A549 (cell line): ENCODE data around the gene BCL2. TPM values are rescaled to one million over a fixed set of nuclear protein-coding genes. Genes with fewer than 3 reads are reported as not detected.

ENCODE experiments used
- ATAC-seq, 2 experiments: fragments of 200-7000 bp in 1 of 2; fragments of >200 bp in 1 of 2; cut with Nextera tagmentation in 1 of 2; cut with Tn5 transposase in 1 of 2; 3 replicates each; pipeline versions ENCODE4 v1.8.0 to v1.9.1; 2018 to 2020; ENCODE audit warnings: mild to moderate bottlenecking in 1 of 2, moderate library complexity in 1 of 2
- CTCF ChIA-PET: fragments of 300-600 bp; sonication (Branson Sonifier 250); formaldehyde crosslinking; extraction: SDS; loops from one replicate; lab custom pipeline; 2021; ENCODE audit warnings: antibody characterized with exemption, inconsistent platforms; lab: Yijun Ruan, JAX
- POLR2A ChIA-PET: fragments of 350-600 bp; formaldehyde crosslinking; extraction: SDS; loops from one replicate; lab custom pipeline; 2021; ENCODE audit warnings: antibody characterized with exemption, inconsistent platforms; lab: Yijun Ruan, JAX
- DNase-seq, 2 experiments: peaks; one replicate each; pipeline versions ENCODE4 v3.0.0 to v3.0.0-alpha.2; 2011 to 2016; ENCODE audit warnings: low read depth in 1 of 2, low spot score in 1 of 2
- FAIRE-seq: peaks from 2 replicates; lab custom pipeline; 2011; peaks lifted over from hg19 to GRCh38; lab: Jason Lieb, UNC
- H3K27ac ChIP-seq, 2 experiments: fragments of >200 bp; sonication (Bioruptor Twin); formaldehyde crosslinking; 3 replicates each; pipeline ENCODE4 v1.5.1; 2016 to 2017
- H3K4me1 ChIP-seq: fragments of >200 bp; sonication (Bioruptor Twin); formaldehyde crosslinking; 3 replicates; pipeline ENCODE4 v1.6.1; 2016
- H3K4me2 ChIP-seq: fragments of >200 bp; sonication (Bioruptor Twin); formaldehyde crosslinking; 3 replicates; pipeline ENCODE4 v1.6.1; 2016
- H3K4me3 ChIP-seq: fragments of >200 bp; sonication (Bioruptor Twin); formaldehyde crosslinking; 3 replicates; pipeline ENCODE4 v1.5.1; 2016
- H3K9me3 ChIP-seq: fragments of >200 bp; sonication (Bioruptor Twin); formaldehyde crosslinking; 3 replicates; pipeline ENCODE4 v1.6.1; 2016
- CBX8 ChIP-seq: fragments of 200-600 bp; sonication (generic); IDR thresholded peaks from 2 replicates; pipeline ENCODE4 v1.6.1; 2016
- CHD2 ChIP-seq: fragments of 150-350 bp; IDR thresholded peaks from 2 replicates; pipeline ENCODE4 v1.6.1; 2014; ENCODE audit warnings: low read length; ENCODE audit not compliant: partially characterized antibody
- CHD4 ChIP-seq: fragments of 200-600 bp; sonication (generic); IDR thresholded peaks from 2 replicates; pipeline ENCODE4 v1.6.1; 2016; ENCODE audit warnings: antibody characterized with exemption, mild to moderate bottlenecking, borderline replicate concordance
- CTCF ChIP-seq: fragments of >200 bp; sonication (Bioruptor Twin); formaldehyde crosslinking; IDR thresholded peaks from 3 replicates; pipeline ENCODE4 v1.5.1; 2016
- ESRRA ChIP-seq: fragments of 150-350 bp; IDR thresholded peaks from 2 replicates; pipeline ENCODE4 v1.6.1; 2014; ENCODE audit warnings: mild to moderate bottlenecking, low read length, borderline replicate concordance
- FOSB ChIP-seq: fragments of 250-450 bp; sonication (Bioruptor Pico); IDR thresholded peaks from 2 replicates; pipeline ENCODE4 v1.5.0; 2020; ENCODE audit warnings: mild to moderate bottlenecking, moderate library complexity
- FOXS1 ChIP-seq: fragments of 250-450 bp; sonication (Bioruptor Pico); IDR thresholded peaks from 2 replicates; pipeline ENCODE4 v1.5.0; 2020; ENCODE audit warnings: mild to moderate bottlenecking, moderate library complexity
- GATA3 ChIP-seq: IDR thresholded peaks from 2 replicates; pipeline ENCODE4 v1.6.1; 2012; ENCODE audit warnings: borderline replicate concordance
- HOXA7 ChIP-seq: fragments of 250-450 bp; sonication (Bioruptor Pico); IDR thresholded peaks from 2 replicates; pipeline ENCODE4 v1.5.0; 2020; ENCODE audit warnings: mild to moderate bottlenecking, moderate library complexity
- HOXB5 ChIP-seq: fragments of 250-450 bp; sonication (Bioruptor Pico); IDR thresholded peaks from 2 replicates; pipeline ENCODE4 v1.5.0; 2020; ENCODE audit warnings: mild to moderate bottlenecking, moderate library complexity
- NPAS2 ChIP-seq: fragments of 250-450 bp; sonication (Bioruptor Pico); IDR thresholded peaks from 2 replicates; pipeline ENCODE4 v1.8.0; 2022; ENCODE audit warnings: mild to moderate bottlenecking, moderate library complexity, borderline replicate concordance
- PHF8 ChIP-seq: fragments of 200-600 bp; sonication (generic); IDR thresholded peaks from 2 replicates; pipeline ENCODE4 v1.6.1; 2016; ENCODE audit warnings: low read depth, mild to moderate bottlenecking, antibody characterized with exemption, moderate library complexity, borderline replicate concordance
- POLR2A ChIP-seq: IDR thresholded peaks from 2 replicates; pipeline ENCODE4 v1.6.1; 2012; ENCODE audit warnings: mild to moderate bottlenecking, low read length
- RAD21 ChIP-seq, 2 experiments: fragments of >200 bp in 1 of 2; sonication (Bioruptor Twin) in 1 of 2; formaldehyde crosslinking in 1 of 2; IDR thresholded peaks in 1 of 2; conservative IDR thresholded peaks in 1 of 2; 2 replicates in 1 of 2; 3 replicates in 1 of 2; pipeline ENCODE4 v1.6.1; 2012 to 2018; ENCODE audit warnings: inconsistent platforms in 1 of 2
- RCOR1 ChIP-seq: fragments of 150-350 bp; IDR thresholded peaks from 2 replicates; pipeline ENCODE4 v1.6.1; 2014; ENCODE audit warnings: antibody characterized with exemption, low read length, low read depth
- RFX5 ChIP-seq: fragments of 450-650 bp; IDR thresholded peaks from 2 replicates; pipeline ENCODE4 v1.7.1; 2014; ENCODE audit warnings: antibody characterized with exemption, mild to moderate bottlenecking, moderate library complexity
- SMC3 ChIP-seq: fragments of >200 bp; sonication (Bioruptor Twin); formaldehyde crosslinking; IDR thresholded peaks from 3 replicates; pipeline ENCODE4 v1.6.1; 2018; ENCODE audit warnings: inconsistent platforms
- SREBF2 ChIP-seq: fragments of 450-650 bp; IDR thresholded peaks from 2 replicates; pipeline ENCODE4 v1.6.1; 2014; ENCODE audit warnings: mild to moderate bottlenecking, moderate library complexity
- ZC3H11A ChIP-seq: fragments of 450-650 bp; IDR thresholded peaks from 2 replicates; pipeline ENCODE4 v1.6.1; 2014; ENCODE audit warnings: antibody characterized with exemption, mild to moderate bottlenecking
- ZFP36 ChIP-seq: fragments of 450-650 bp; IDR thresholded peaks from 2 replicates; pipeline ENCODE4 v1.6.1; 2014; ENCODE audit warnings: borderline replicate concordance; ENCODE audit not compliant: partially characterized antibody
- WGBS: methylation state at CpG from one replicate; pipeline ENCODE4 v1.1.6; 2017; ENCODE audit errors: missing lambda C conversion rate; 5-methylcytosine and 5-hydroxymethylcytosine counted together
- polyA plus RNA-seq, 4 experiments: library from polyadenylated mRNA; depleted of rRNA in 3 of 4; stranded (reverse); fragments of >200 nt; fragmentation: RNase III in 1 of 4; extraction: RNeasy Plus Mini Kit Qiagen cat#74134 plus additional on column Dnase treatment in 1 of 4; gene quantifications; 2 replicates in 3 of 4; 3 replicates in 1 of 4; pipeline ENCODE4 v1.2.3, GENCODE V29; 2011 to 2017
- TF ChIP-seq, protein P1 (sequence below): IDR thresholded peaks from 2 replicates; pipeline ENCODE4 v1.6.1; 2012
- TF ChIP-seq, protein P2 (sequence below): fragments of 150-350 bp; IDR thresholded peaks from 2 replicates; pipeline ENCODE4 v1.6.1; 2014; ENCODE audit warnings: low read depth, mild to moderate bottlenecking, low read length
- TF ChIP-seq, protein P3 (sequence below): fragments of 200-600 bp; sonication (generic); IDR thresholded peaks from 2 replicates; pipeline ENCODE4 v1.6.1; 2016; ENCODE audit warnings: antibody characterized with exemption, mild to moderate bottlenecking, moderate library complexity

The BCL2 gene
- polyA plus RNA-seq, 2 of the 4 experiments (the other 2 are of a cell fraction): 0.50 to 0.61 TPM

- H3K4me2 ChIP-seq: no peak overlapping the region
- TF ChIP-seq CBX8 (no peak), CHD2 (no peak)
- TF ChIP-seq, all 56 proteins: peak for 0
- CTCF ChIA-PET: interaction anchor here (0.8 kb wide), 1 partner anchor 12 kb away, joined by 3 read pairs; no protein-coding TSS in a partner anchor
- Histone ChIP-seq H3K27ac (no peak overlapping the region), H3K9me3 (no peaks in the 10 kb centered on the region), H3K4me3 (no peak overlapping the region), H3K4me1 (no peaks in the 10 kb centered on the region)
- 22% methylated on average over 5 of the region's 5 CpGs for WGBS
- FAIRE-seq (no peak), ATAC-seq (no peak), DNase-seq (no peak)
- POLR2A ChIA-PET: no interaction called here
Observed at GRCh38 chr18:63309422-63309821, 10.1 kb downstream of the BCL2 start.

- no peak overlapping the region for H3K27ac ChIP-seq
- no peak for FAIRE-seq
- no peak for ATAC-seq
- H3K9me3 ChIP-seq: no peaks in the 10 kb centered on the region
- H3K4me3 ChIP-seq: no peak overlapping the region
- DNase-seq: no peak
- ChIA-PET CTCF (interaction anchor here (0.6 to 1.7 kb wide), 3 partner anchors 13 to 103 kb away, joined by 3 to 10 read pairs (median 4); no protein-coding TSS in a partner anchor), POLR2A (no interaction called here)
- TF ChIP-seq, protein P1, sequence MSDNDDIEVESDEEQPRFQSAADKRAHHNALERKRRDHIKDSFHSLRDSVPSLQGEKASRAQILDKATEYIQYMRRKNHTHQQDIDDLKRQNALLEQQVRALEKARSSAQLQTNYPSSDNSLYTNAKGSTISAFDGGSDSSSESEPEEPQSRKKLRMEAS: no peak
- TF ChIP-seq ZFP36: no peak
- no peak for TF ChIP-seq SREBF2
- no peak for TF ChIP-seq RAD21 (conservative IDR thresholded peaks at IDR 0.05 in 1 of 2, IDR thresholded peaks at IDR 0.05 in 1 of 2)
- TF ChIP-seq FOXS1: no peak
- TF ChIP-seq HOXA7 (CRISPR knock-in tag): no peak
- TF ChIP-seq, protein P2, sequence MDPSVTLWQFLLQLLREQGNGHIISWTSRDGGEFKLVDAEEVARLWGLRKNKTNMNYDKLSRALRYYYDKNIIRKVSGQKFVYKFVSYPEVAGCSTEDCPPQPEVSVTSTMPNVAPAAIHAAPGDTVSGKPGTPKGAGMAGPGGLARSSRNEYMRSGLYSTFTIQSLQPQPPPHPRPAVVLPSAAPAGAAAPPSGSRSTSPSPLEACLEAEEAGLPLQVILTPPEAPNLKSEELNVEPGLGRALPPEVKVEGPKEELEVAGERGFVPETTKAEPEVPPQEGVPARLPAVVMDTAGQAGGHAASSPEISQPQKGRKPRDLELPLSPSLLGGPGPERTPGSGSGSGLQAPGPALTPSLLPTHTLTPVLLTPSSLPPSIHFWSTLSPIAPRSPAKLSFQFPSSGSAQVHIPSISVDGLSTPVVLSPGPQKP: no peak
- no peak for TF ChIP-seq RCOR1
- no peak for TF ChIP-seq CHD4
- TF ChIP-seq POLR2A: no peak
- no peak for TF ChIP-seq SMC3
- no peak for TF ChIP-seq CTCF
- no peak for TF ChIP-seq NPAS2 (CRISPR knock-in tag)
- TF ChIP-seq PHF8: no peak
- TF ChIP-seq GATA3: no peak
- TF ChIP-seq FOSB (CRISPR knock-in tag): no peak
- no peaks in the 10 kb centered on the region for H3K4me1 ChIP-seq
- WGBS: 42% methylated on average over 2 of the region's 2 CpGs
- H3K4me2 ChIP-seq: no peak overlapping the region
Observed at GRCh38 chr18:63307551-63308200, 11.9 kb downstream of the BCL2 start.

DNA sequence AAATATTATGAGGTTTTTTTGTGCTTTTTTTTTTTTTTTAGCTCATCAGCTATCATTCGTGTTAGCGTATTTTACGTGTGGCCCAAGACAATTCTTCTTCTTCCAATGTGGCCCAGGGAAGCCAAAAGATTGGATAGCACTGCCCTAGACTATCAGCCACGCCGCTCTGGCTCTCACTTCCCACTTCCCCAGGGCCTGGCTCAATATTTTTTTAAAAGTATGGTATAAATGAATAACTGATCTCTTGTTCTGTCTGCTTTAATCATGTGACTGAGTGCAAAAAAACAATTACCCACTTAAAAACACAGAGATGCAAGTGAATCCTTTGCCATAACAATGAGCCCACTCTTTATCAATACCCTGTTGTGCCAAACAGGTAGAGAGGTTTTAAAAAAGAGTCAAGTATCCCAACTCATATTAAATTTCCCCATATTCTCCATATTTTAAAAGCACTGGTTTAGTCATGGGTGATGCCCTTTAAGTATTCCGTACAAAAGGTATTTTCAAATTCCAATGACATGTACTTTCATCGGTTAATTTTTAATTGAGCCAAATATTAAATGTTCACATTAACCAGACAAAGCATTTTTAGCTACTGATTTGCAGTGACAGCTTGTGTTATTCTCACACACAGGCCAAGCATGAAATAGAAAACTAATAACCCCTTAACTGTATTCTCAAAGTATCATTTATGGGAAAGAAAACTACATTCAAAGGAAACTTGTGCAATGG lies 12.6 kb downstream of the BCL2 start:
- Histone ChIP-seq H3K4me2 (no peak overlapping the region), H3K4me1 (no peaks in the 10 kb centered on the region), H3K27ac (no peak overlapping the region), H3K4me3 (no peak overlapping the region), H3K9me3 (no peaks in the 10 kb centered on the region)
- 35% methylated on average over 7 of the region's 7 CpGs for WGBS
- ChIA-PET CTCF (interaction anchor here (0.6 to 1.7 kb wide), 3 partner anchors 12 to 104 kb away, joined by 3 to 10 read pairs (median 4); no protein-coding TSS in a partner anchor), POLR2A (interaction anchor here (1.0 kb wide), 1 partner anchor 87 kb away, joined by 3 read pairs; no protein-coding TSS in a partner anchor)
- no peak for ATAC-seq
- FAIRE-seq: no peak
- TF ChIP-seq CHD2 (no peak), HOXB5 (no peak), ESRRA (no peak), RFX5 (no peak), ZC3H11A (no peak), RCOR1 (no peak)
- TF ChIP-seq, protein P3, sequence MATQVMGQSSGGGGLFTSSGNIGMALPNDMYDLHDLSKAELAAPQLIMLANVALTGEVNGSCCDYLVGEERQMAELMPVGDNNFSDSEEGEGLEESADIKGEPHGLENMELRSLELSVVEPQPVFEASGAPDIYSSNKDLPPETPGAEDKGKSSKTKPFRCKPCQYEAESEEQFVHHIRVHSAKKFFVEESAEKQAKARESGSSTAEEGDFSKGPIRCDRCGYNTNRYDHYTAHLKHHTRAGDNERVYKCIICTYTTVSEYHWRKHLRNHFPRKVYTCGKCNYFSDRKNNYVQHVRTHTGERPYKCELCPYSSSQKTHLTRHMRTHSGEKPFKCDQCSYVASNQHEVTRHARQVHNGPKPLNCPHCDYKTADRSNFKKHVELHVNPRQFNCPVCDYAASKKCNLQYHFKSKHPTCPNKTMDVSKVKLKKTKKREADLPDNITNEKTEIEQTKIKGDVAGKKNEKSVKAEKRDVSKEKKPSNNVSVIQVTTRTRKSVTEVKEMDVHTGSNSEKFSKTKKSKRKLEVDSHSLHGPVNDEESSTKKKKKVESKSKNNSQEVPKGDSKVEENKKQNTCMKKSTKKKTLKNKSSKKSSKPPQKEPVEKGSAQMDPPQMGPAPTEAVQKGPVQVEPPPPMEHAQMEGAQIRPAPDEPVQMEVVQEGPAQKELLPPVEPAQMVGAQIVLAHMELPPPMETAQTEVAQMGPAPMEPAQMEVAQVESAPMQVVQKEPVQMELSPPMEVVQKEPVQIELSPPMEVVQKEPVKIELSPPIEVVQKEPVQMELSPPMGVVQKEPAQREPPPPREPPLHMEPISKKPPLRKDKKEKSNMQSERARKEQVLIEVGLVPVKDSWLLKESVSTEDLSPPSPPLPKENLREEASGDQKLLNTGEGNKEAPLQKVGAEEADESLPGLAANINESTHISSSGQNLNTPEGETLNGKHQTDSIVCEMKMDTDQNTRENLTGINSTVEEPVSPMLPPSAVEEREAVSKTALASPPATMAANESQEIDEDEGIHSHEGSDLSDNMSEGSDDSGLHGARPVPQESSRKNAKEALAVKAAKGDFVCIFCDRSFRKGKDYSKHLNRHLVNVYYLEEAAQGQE: no peak
- no peak for DNase-seq
